Neural cell (in vitro differentiated cells): Measurements from ENCODE around the gene CD300H. TPM values are rescaled to one million over a fixed set of nuclear protein-coding genes. Genes with fewer than 3 reads are reported as not detected.

Experiments
- H2AFZ ChIP-seq: fragments of 200-600, 300-800 bp; sonication (generic), shearing (Covaris generic); 2 replicates; pipeline ENCODE4 v1.6.0; 2014; ENCODE audit warnings: low read depth, mild to moderate bottlenecking, antibody characterized with exemption, low read length, moderate library complexity
- H3F3A ChIP-seq: fragments of 200-600 bp; shearing (Covaris generic); 2 replicates; pipeline ENCODE4 v1.6.1; 2016; ENCODE audit warnings: mild to moderate bottlenecking, moderate library complexity, mixed read lengths, antibody characterized with exemption, low read length; ENCODE audit not compliant: insufficient read depth, poor library complexity, severe bottlenecking
- H3K27ac ChIP-seq: fragments of 200-600, 300-800 bp; sonication (generic), shearing (Covaris generic); 2 replicates; pipeline ENCODE4 v1.5.1; 2014; ENCODE audit warnings: mild to moderate bottlenecking, low read length, moderate library complexity
- H3K27me3 ChIP-seq: fragments of 300-800, 200-600 bp; sonication (generic), shearing (Covaris generic); 2 replicates; pipeline ENCODE4 v1.6.0; 2014; ENCODE audit warnings: mild to moderate bottlenecking, low read depth, low read length, moderate library complexity; ENCODE audit not compliant: insufficient read depth
- H3K36me3 ChIP-seq: fragments of 300-800, 200-600 bp; sonication (generic), shearing (Covaris generic); 2 replicates; pipeline ENCODE4 v1.5.1; 2014; ENCODE audit warnings: mild to moderate bottlenecking, antibody characterized with exemption, low read length, moderate library complexity; ENCODE audit not compliant: insufficient read depth
- H3K4me2 ChIP-seq: fragments of 300-800, 200-600 bp; sonication (generic), shearing (Covaris generic); 2 replicates; pipeline ENCODE4 v1.6.0; 2014; ENCODE audit warnings: mild to moderate bottlenecking, low read length
- H3K4me3 ChIP-seq: fragments of 300-800, 200-600 bp; sonication (generic), shearing (Covaris generic); 2 replicates; pipeline ENCODE4 v1.5.1; 2014; ENCODE audit warnings: mild to moderate bottlenecking, low read length, moderate library complexity
- H3K79me2 ChIP-seq: fragments of 200-600 bp; shearing (Covaris generic); replicated peaks from 2 replicates; pipeline ENCODE4 v1.6.0; 2014; ENCODE audit warnings: mild to moderate bottlenecking, low read length, moderate library complexity; ENCODE audit not compliant: insufficient read depth
- H3K9ac ChIP-seq: fragments of 300-800, 200-600 bp; sonication (generic), shearing (Covaris generic); 2 replicates; pipeline ENCODE4 v1.6.1; 2016; ENCODE audit warnings: mild to moderate bottlenecking, low read length, mixed read lengths
- H3K9me2 ChIP-seq: fragments of 200-600 bp; shearing (Covaris generic); 2 replicates; pipeline ENCODE4 v1.6.1; 2016; ENCODE audit warnings: mild to moderate bottlenecking, low read length, mixed read lengths; ENCODE audit not compliant: insufficient read depth
- H3K9me3 ChIP-seq: fragments of 200-600, 300-800 bp; sonication (generic), shearing (Covaris generic); 2 replicates; pipeline ENCODE4 v1.6.1; 2016; ENCODE audit warnings: mild to moderate bottlenecking, mixed run types, low read length, moderate library complexity, mixed read lengths
- H4K20me1 ChIP-seq: fragments of 200-600 bp; shearing (Covaris generic); 2 replicates; pipeline ENCODE4 v1.6.1; 2016; ENCODE audit warnings: mild to moderate bottlenecking, mixed run types; ENCODE audit not compliant: insufficient read depth
- CTCF ChIP-seq: fragments of 450-650 bp; IDR thresholded peaks from 2 replicates; pipeline ENCODE4 v1.5.1; 2014; ENCODE audit warnings: antibody characterized with exemption, mild to moderate bottlenecking, moderate library complexity; ENCODE audit not compliant: poor library complexity, severe bottlenecking
- EP300 ChIP-seq: fragments of 450-650 bp; conservative IDR thresholded peaks from 2 replicates; pipeline ENCODE4 v1.6.1; 2014; ENCODE audit warnings: antibody characterized with exemption, mild to moderate bottlenecking, moderate library complexity; ENCODE audit not compliant: poor library complexity, severe bottlenecking
- EZH2 ChIP-seq: fragments of 200-600, 300-800 bp; shearing (Covaris generic), sonication (generic); IDR thresholded peaks from 2 replicates; pipeline ENCODE4 v1.6.1; 2014; ENCODE audit warnings: antibody characterized with exemption, low read length, borderline replicate concordance, mild to moderate bottlenecking; ENCODE audit not compliant: insufficient read depth, poor library complexity, severe bottlenecking
- MXI1 ChIP-seq: fragments of 450-650 bp; conservative IDR thresholded peaks from 2 replicates; pipeline ENCODE4 v1.6.1; 2014; ENCODE audit warnings: antibody characterized with exemption, mild to moderate bottlenecking; ENCODE audit not compliant: poor library complexity, severe bottlenecking
- POLR2AphosphoS5 ChIP-seq: IDR thresholded peaks from 2 replicates; pipeline ENCODE4 v1.6.1; 2012
- RAD21 ChIP-seq: fragments of 450-650 bp; conservative IDR thresholded peaks from 2 replicates; pipeline ENCODE4 v1.6.1; 2014; ENCODE audit warnings: antibody characterized with exemption, mild to moderate bottlenecking, moderate library complexity
- REST ChIP-seq: IDR thresholded peaks from 2 replicates; pipeline ENCODE4 v1.6.1; 2012; ENCODE audit warnings: borderline replicate concordance
- SMC3 ChIP-seq: fragments of 450-650 bp; conservative IDR thresholded peaks from 2 replicates; pipeline ENCODE4 v1.6.1; 2014; ENCODE audit warnings: antibody characterized with exemption, mild to moderate bottlenecking, moderate library complexity; ENCODE audit not compliant: poor library complexity
- TAF1 ChIP-seq: IDR thresholded peaks from 2 replicates; pipeline ENCODE4 v1.6.1; 2012; ENCODE audit warnings: low read depth
- polyA plus RNA-seq: library from polyadenylated mRNA; depleted of rRNA; stranded (reverse); fragments of >200 nt; gene quantifications from 2 replicates; pipeline ENCODE4 v1.2.3, GENCODE V29; 2014

Gene CD300H
- polyA plus RNA-seq, 1 donor from 2014 or later = not detected

GRCh38 chr17:74512624-74513091, 54.7 kb downstream of the CD300H start:
- Histone ChIP-seq H3K27ac (no peak overlapping the region), H3K4me2 (no peak overlapping the region), H3K9me3 (no peaks in the 10 kb centered on the region), H3K4me3 (no peak overlapping the region), H3K9me2 (no peaks in the 10 kb centered on the region), H4K20me1 (no peaks in the 10 kb centered on the region), H2AFZ (no peak overlapping the region), H3K79me2 (no peaks in the 10 kb centered on the region), H3K27me3 (no peaks in the 10 kb centered on the region), H3K9ac (no peak overlapping the region), H3K36me3 (no peaks in the 10 kb centered on the region), H3F3A (no peaks in the 10 kb centered on the region)
- TF ChIP-seq POLR2AphosphoS5 = no peak
- TF ChIP-seq EP300 = no peak
- no peak for TF ChIP-seq REST
- no peak for TF ChIP-seq SMC3
- no peak for TF ChIP-seq EZH2
- no peak for TF ChIP-seq TAF1
- TF ChIP-seq RAD21 = no peak
- no peak for TF ChIP-seq MXI1
- no peak for TF ChIP-seq CTCF

GRCh38 chr17:74512036-74512435, 55.3 kb downstream of the CD300H start:
- no peak for TF ChIP-seq TAF1
- no peak overlapping the region for H3K9ac ChIP-seq
- H3K9me2 ChIP-seq = no peaks in the 10 kb centered on the region
- no peaks in the 10 kb centered on the region for H3K27me3 ChIP-seq
- H3K9me3 ChIP-seq = no peaks in the 10 kb centered on the region
- no peaks in the 10 kb centered on the region for H3K36me3 ChIP-seq
- no peak overlapping the region for H3K4me3 ChIP-seq
- no peak overlapping the region for H2AFZ ChIP-seq
- no peak overlapping the region for H3K4me2 ChIP-seq
- H3F3A ChIP-seq = no peaks in the 10 kb centered on the region
- H4K20me1 ChIP-seq = no peaks in the 10 kb centered on the region
- H3K79me2 ChIP-seq = no peaks in the 10 kb centered on the region
- H3K27ac ChIP-seq = no peak overlapping the region

Other genes with a start within 250 kb of the CD300H start
- not detected in 2 replicates for gene KIF19, start 241.3 kb downstream of the CD300H start, polyA plus RNA-seq
- gene BTBD17, start 205.6 kb downstream of the CD300H start, polyA plus RNA-seq = 5.3 and 8.5 TPM in 2 replicates
- gene GPR142, start 200.0 kb downstream of the CD300H start, polyA plus RNA-seq = not detected in 2 replicates
- gene GPRC5C, start 135.4 kb downstream of the CD300H start, polyA plus RNA-seq = 10.8 and 12.8 TPM in 2 replicates
- 0.35 TPM in 1 of 2 replicates, not detected in the other for gene CD300A, start 100.9 kb downstream of the CD300H start, polyA plus RNA-seq
- gene CD300LB, start 36.0 kb downstream of the CD300H start, polyA plus RNA-seq = not detected in 2 replicates
- 0.20 TPM in 1 of 2 replicates, not detected in the other for gene CD300C, start 21.4 kb downstream of the CD300H start, polyA plus RNA-seq
- not detected in 2 replicates for gene CD300LD, start 24.8 kb upstream of the CD300H start, polyA plus RNA-seq
- not detected in 2 replicates for gene CD300E, start 56.2 kb upstream of the CD300H start, polyA plus RNA-seq
- not detected in 2 replicates for gene CD300LF, start 145.4 kb upstream of the CD300H start, polyA plus RNA-seq
- 0.32 TPM in 1 of 2 replicates, not detected in the other for gene RAB37, start 169.7 kb upstream of the CD300H start, polyA plus RNA-seq
- gene NHERF1, start 181.1 kb upstream of the CD300H start, polyA plus RNA-seq = 0.51 and 1.3 TPM in 2 replicates
- gene NAT9, start 208.8 kb upstream of the CD300H start, polyA plus RNA-seq = 232 and 243 TPM in 2 replicates